GM23338 (cell line): ENCODE data around the gene SRP14.

Experiments
- CTCF ChIP-seq, 2 experiments: fragments of 200-600 bp in 1 of 2; sonication (generic) in 1 of 2; conservative IDR thresholded peaks; 2 replicates each; pipeline versions ENCODE4 v1.5.1 to v1.6.1; 2016 to 2017; ENCODE audit warnings: antibody characterized with exemption in 2 of 2, low read depth in 2 of 2, mild to moderate bottlenecking in 2 of 2, moderate library complexity in 1 of 2
- ETS1 ChIP-seq: IDR thresholded peaks from 2 replicates; pipeline ENCODE4 v1.6.1; 2016; ENCODE audit warnings: antibody characterized with exemption
- EZH2 ChIP-seq: fragments of 200-600 bp; sonication (generic); IDR thresholded peaks from one replicate; pipeline ENCODE4 v1.8.0; 2017; ENCODE audit warnings: antibody characterized with exemption, mild to moderate bottlenecking, low read depth; ENCODE audit not compliant: unreplicated experiment
- POLR2AphosphoS5 ChIP-seq: IDR thresholded peaks from 2 replicates; pipeline ENCODE4 v1.6.1; 2016; ENCODE audit warnings: antibody characterized with exemption, low read depth
- REST ChIP-seq: IDR thresholded peaks from one replicate; pipeline ENCODE4 v1.6.1; 2018; ENCODE audit warnings: antibody characterized with exemption; ENCODE audit not compliant: unreplicated experiment

DNA sequence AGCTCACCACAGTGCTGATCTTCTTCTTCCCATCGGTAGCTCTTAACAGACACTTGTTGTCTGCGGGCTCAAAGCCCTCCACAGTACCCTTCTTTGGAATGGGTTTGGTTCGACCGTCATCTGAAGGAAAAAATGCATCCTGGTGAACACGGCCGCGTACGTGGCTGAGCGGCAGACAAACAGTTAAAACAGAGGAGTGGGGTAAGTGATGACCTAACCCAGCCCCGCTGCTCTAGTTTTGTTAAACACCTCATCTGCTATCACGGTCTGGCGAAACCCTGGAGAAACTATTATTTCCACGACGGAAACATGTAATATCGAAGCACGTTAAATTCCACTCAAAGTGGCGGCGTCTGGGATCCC is 725 bp downstream of the SRP14 start:
- no peak for TF ChIP-seq CTCF (conservative IDR thresholded peaks at IDR 0.05; ENCODE audit: low read depth in 2 of 2)
- TF ChIP-seq EZH2: no peak
- TF ChIP-seq ETS1: no peak
- TF ChIP-seq REST: no peak
- no peak for TF ChIP-seq POLR2AphosphoS5
